Hematopoietic multipotent progenitor cell treated with erythropoietin and hydrocortisone succinate and interleukin-3 and kit ligand, for 4 days (in vitro differentiated cells): ENCODE results near the gene DOC2B.
A peak's percentile ranks its signal among the peaks of the same experiment; 100 is the strongest.
"Not testable (repeated sequence)": the region's sequence is repeated elsewhere in the genome, so short reads cannot be mapped to it uniquely, and the experiment has no call there.

ENCODE experiments used
- DNase-seq: peaks from one replicate; pipeline ENCODE4 v3.0.0-alpha.2; 2015

Gene DOC2B

GRCh38 chr17:187130-187529 lies 5.7 kb upstream of the DOC2B start:
- DNase-seq = no peak

- no peak for DNase-seq
Measured at GRCh38 chr17:185445-186138, 4.1 kb upstream of the DOC2B start.

- DNase-seq = no peak
Measured at GRCh38 chr17:183021-183420, 1.6 kb upstream of the DOC2B start.

- DNase-seq = no peak
Measured at GRCh38 chr17:182050-182751, 751 bp upstream of the DOC2B start.

- no peak for DNase-seq
Measured at GRCh38 chr17:180381-181244, 837 bp downstream of the DOC2B start.

GRCh38 chr17:179781-180380 lies 1.6 kb downstream of the DOC2B start:
- no peak for DNase-seq

GRCh38 chr17:179066-179432 lies 2.4 kb downstream of the DOC2B start:
- DNase-seq = peak; percentile 77

- no peak for DNase-seq
Measured at GRCh38 chr17:178292-179065, 3.0 kb downstream of the DOC2B start.

GRCh38 chr17:177762-178161 lies 3.7 kb downstream of the DOC2B start:
- DNase-seq = no peak

- DNase-seq = no peak
Measured at GRCh38 chr17:177155-177554, 4.3 kb downstream of the DOC2B start.

GRCh38 chr17:173166-173911 lies 8.1 kb downstream of the DOC2B start:
- DNase-seq = no peak

- no peak for DNase-seq
Measured at GRCh38 chr17:172401-172800, 9.0 kb downstream of the DOC2B start.

GRCh38 chr17:171871-172270 lies 9.6 kb downstream of the DOC2B start:
- DNase-seq = no peak

- DNase-seq = no peak
Measured at GRCh38 chr17:170130-170670, 11.2 kb downstream of the DOC2B start.

- DNase-seq = not testable (repeated sequence)
Measured at GRCh38 chr17:168614-169013, 12.8 kb downstream of the DOC2B start.

GRCh38 chr17:165939-166338 lies 15.5 kb downstream of the DOC2B start:
- DNase-seq = no peak

- DNase-seq = peak; percentile 70
Measured at GRCh38 chr17:164303-165235, 16.9 kb downstream of the DOC2B start.

- peak; percentile 15 for DNase-seq
Measured at GRCh38 chr17:163514-164098, 17.8 kb downstream of the DOC2B start.

- DNase-seq = no peak
Measured at GRCh38 chr17:162689-163088, 18.8 kb downstream of the DOC2B start.

- DNase-seq = no peak
Measured at GRCh38 chr17:161481-161880, 20.0 kb downstream of the DOC2B start.
